OCI-LY1 (cell line): ENCODE data around the gene RHOBTB3.
"Not testable (repeated sequence)": the region's sequence is repeated elsewhere in the genome, so short reads cannot be mapped to it uniquely, and the experiment has no call there.

Source experiments
- H2AFZ ChIP-seq: fragments of 200-600 bp; sonication (generic), shearing (Covaris generic); 2 replicates; pipeline ENCODE4 v1.6.0; 2014; ENCODE audit warnings: antibody characterized with exemption, mild to moderate bottlenecking, low read length
- H3F3A ChIP-seq: fragments of 200-600 bp; sonication (generic), shearing (Covaris generic); 2 replicates; pipeline ENCODE4 v1.6.0; 2014; ENCODE audit warnings: mild to moderate bottlenecking, antibody characterized with exemption, low read length, moderate library complexity; ENCODE audit not compliant: insufficient read depth
- H3K27ac ChIP-seq: fragments of 200-600 bp; sonication (generic); 2 replicates; pipeline ENCODE4 v1.5.1; 2014; ENCODE audit warnings: low read length, mixed run types, mild to moderate bottlenecking, low read depth; ENCODE audit not compliant: poor library complexity, severe bottlenecking
- H3K27me3 ChIP-seq: fragments of 200-600 bp; sonication (generic); 2 replicates; pipeline ENCODE4 v1.6.0; 2014; ENCODE audit warnings: antibody characterized with exemption, mild to moderate bottlenecking, low read length, moderate library complexity; ENCODE audit not compliant: insufficient read depth
- H3K36me3 ChIP-seq: fragments of 200-600 bp; sonication (generic); 2 replicates; pipeline ENCODE4 v1.6.1; 2014; ENCODE audit warnings: mild to moderate bottlenecking, antibody characterized with exemption, low read length, moderate library complexity, mixed read lengths; ENCODE audit not compliant: insufficient read depth
- H3K4me1 ChIP-seq: fragments of 200-600 bp; sonication (generic); 2 replicates; pipeline ENCODE4 v1.5.1; 2014; ENCODE audit warnings: mild to moderate bottlenecking, low read length, moderate library complexity; ENCODE audit not compliant: insufficient read depth, severe bottlenecking
- H3K4me2 ChIP-seq: fragments of 200-600 bp; sonication (generic), shearing (Covaris generic); 2 replicates; pipeline ENCODE4 v1.6.1; 2014; ENCODE audit warnings: low read length
- H3K4me3 ChIP-seq: fragments of 200-600 bp; sonication (generic); 2 replicates; pipeline ENCODE4 v1.5.1; 2014; ENCODE audit warnings: low read length, low read depth, mild to moderate bottlenecking, mixed read lengths; ENCODE audit not compliant: poor library complexity, severe bottlenecking
- H3K79me2 ChIP-seq: fragments of 200-600 bp; shearing (Covaris generic); 2 replicates; pipeline ENCODE4 v1.6.1; 2016; ENCODE audit warnings: mixed run types, low read length, mixed read lengths; ENCODE audit not compliant: insufficient read depth
- H3K9ac ChIP-seq: fragments of 200-600 bp; sonication (generic), shearing (Covaris generic); 2 replicates; pipeline ENCODE4 v1.6.1; 2014; ENCODE audit warnings: mild to moderate bottlenecking, low read length, mixed read lengths
- H3K9me2 ChIP-seq: fragments of 200-600 bp; sonication (generic), shearing (Covaris generic); 2 replicates; pipeline ENCODE4 v1.6.1; 2014; ENCODE audit warnings: low read depth, mild to moderate bottlenecking, low read length, mixed read lengths
- H3K9me3 ChIP-seq: fragments of 200-600 bp; shearing (Covaris generic); 2 replicates; pipeline ENCODE4 v1.6.1; 2014; ENCODE audit warnings: low read length, mixed read lengths
- H4K20me1 ChIP-seq: fragments of 200-600 bp; sonication (generic), shearing (Covaris generic); 2 replicates; pipeline ENCODE4 v1.6.0; 2016; ENCODE audit warnings: mild to moderate bottlenecking, low read length; ENCODE audit not compliant: insufficient read depth
- CTCF ChIP-seq: fragments of 200-600 bp; sonication (generic), shearing (Covaris generic); IDR thresholded peaks from 2 replicates; pipeline ENCODE4 v1.5.1; 2017; ENCODE audit warnings: mild to moderate bottlenecking, antibody characterized with exemption, low read length, moderate library complexity, mixed read lengths
- EZH2 ChIP-seq: fragments of 200-600 bp; sonication (generic), shearing (Covaris generic); IDR thresholded peaks from 2 replicates; pipeline ENCODE4 v1.8.0; 2017; ENCODE audit warnings: borderline replicate concordance, mixed run types, mild to moderate bottlenecking, antibody characterized with exemption, low read length, moderate library complexity, mixed read lengths

The RHOBTB3 gene

GRCh38 chr5:95812074-95812471 lies 80.9 kb downstream of the RHOBTB3 start:
- H3K4me1 ChIP-seq = peaks cover 32% of the 10 kb centered on the region
- no peaks in the 10 kb centered on the region for H3K27me3 ChIP-seq
- H3K4me2 ChIP-seq = no peak overlapping the region
- no peaks in the 10 kb centered on the region for H4K20me1 ChIP-seq
- H2AFZ ChIP-seq = no peak overlapping the region
- no peaks in the 10 kb centered on the region for H3K9me2 ChIP-seq
- H3K36me3 ChIP-seq = peaks cover 10% of the 10 kb centered on the region; the same call in 1 of the 2 replicates
- no peak overlapping the region for H3K9ac ChIP-seq
- TF ChIP-seq EZH2 = no peak
- TF ChIP-seq CTCF = no peak
- no peaks in the 10 kb centered on the region for H3K79me2 ChIP-seq
- no peak overlapping the region for H3K27ac ChIP-seq
- no peak overlapping the region for H3K4me3 ChIP-seq
- no peaks in the 10 kb centered on the region for H3F3A ChIP-seq
- no peaks in the 10 kb centered on the region for H3K9me3 ChIP-seq

DNA sequence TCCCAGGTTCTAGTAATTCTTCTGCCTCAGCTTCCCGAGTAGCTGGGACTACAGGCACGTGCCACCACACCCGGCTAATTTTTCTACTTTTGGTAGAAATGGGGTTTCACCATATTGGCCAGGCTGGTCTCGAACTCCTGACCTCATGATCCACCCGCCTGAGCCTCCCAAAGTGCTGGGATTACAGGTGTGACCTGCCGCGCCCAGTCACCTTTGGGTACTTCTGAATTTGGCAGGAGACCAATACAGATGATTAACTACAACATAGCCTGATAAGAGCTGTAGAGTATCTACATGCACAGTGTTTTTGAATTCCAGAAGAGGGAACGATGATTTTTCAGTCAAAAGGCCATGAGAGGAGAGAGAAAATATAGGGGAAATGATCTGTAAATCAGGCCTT lies 81.9 kb downstream of the RHOBTB3 start:
- not testable (repeated sequence) for H3F3A ChIP-seq, H3K27me3 ChIP-seq, H3K4me3 ChIP-seq, H4K20me1 ChIP-seq, H3K9me3 ChIP-seq, H3K9me2 ChIP-seq, H3K9ac ChIP-seq, H2AFZ ChIP-seq, H3K27ac ChIP-seq, H3K4me2 ChIP-seq, H3K79me2 ChIP-seq
- Histone ChIP-seq H3K36me3 (peaks cover 11% of the 10 kb centered on the region; the same call in 1 of the 2 replicates), H3K4me1 (peaks cover 38% of the 10 kb centered on the region)

DNA sequence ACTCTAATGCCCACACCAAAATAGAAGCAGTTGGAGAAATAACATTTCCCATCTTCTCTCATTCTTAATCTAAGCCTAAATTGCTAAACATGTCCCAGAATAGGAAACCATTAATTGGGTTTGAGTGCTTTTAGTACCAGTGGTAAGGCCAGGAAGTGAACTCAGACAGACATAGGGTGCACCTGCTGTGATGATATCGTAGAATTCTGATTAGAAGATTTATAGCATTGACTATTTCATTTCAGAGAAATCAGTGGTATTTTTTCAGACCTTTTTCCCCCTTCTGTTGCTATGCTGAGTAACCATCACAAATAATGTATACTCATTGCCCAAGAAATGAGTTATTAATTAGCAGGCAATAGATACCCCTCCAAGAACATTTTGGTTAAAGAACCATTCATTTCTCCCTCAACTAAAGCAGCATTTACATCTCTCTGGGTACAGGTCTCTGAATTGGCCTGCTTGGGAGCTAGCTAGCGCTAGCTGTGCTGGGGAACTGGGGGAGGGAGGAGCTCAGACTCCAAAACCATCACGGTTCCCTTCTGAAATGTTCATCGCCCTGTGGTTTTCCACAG lies 84.1 kb downstream of the RHOBTB3 start:
- no peaks in the 10 kb centered on the region for H4K20me1 ChIP-seq
- no peaks in the 10 kb centered on the region for H3K79me2 ChIP-seq
- no peak for TF ChIP-seq EZH2
- no peak for TF ChIP-seq CTCF
- peaks cover 44% of the 10 kb centered on the region for H3K4me1 ChIP-seq
- no peak overlapping the region for H3K4me2 ChIP-seq
- H3K27me3 ChIP-seq = no peaks in the 10 kb centered on the region
- H3K9ac ChIP-seq = no peak overlapping the region
- no peak overlapping the region for H3K27ac ChIP-seq
- H3K36me3 ChIP-seq = peaks cover 11% of the 10 kb centered on the region; the same call in 1 of the 2 replicates
- no peaks in the 10 kb centered on the region for H3F3A ChIP-seq
- H3K9me3 ChIP-seq = no peaks in the 10 kb centered on the region
- no peak overlapping the region for H2AFZ ChIP-seq
- H3K9me2 ChIP-seq = no peaks in the 10 kb centered on the region
- no peak overlapping the region for H3K4me3 ChIP-seq

GRCh38 chr5:95816341-95816740 lies 85.2 kb downstream of the RHOBTB3 start:
- H3K79me2 ChIP-seq = no peaks in the 10 kb centered on the region
- no peak overlapping the region for H3K9ac ChIP-seq
- peaks cover 11% of the 10 kb centered on the region; the same call in 1 of the 2 replicates for H3K36me3 ChIP-seq
- H3F3A ChIP-seq = no peaks in the 10 kb centered on the region
- TF ChIP-seq CTCF = no peak
- TF ChIP-seq EZH2 = no peak
- H4K20me1 ChIP-seq = no peaks in the 10 kb centered on the region
- no peak overlapping the region for H3K4me3 ChIP-seq
- no peaks in the 10 kb centered on the region for H3K27me3 ChIP-seq
- peak overlapping the region; percentile 50 for H3K27ac ChIP-seq
- no peaks in the 10 kb centered on the region for H3K9me2 ChIP-seq
- H3K9me3 ChIP-seq = no peaks in the 10 kb centered on the region
- H3K4me2 ChIP-seq = no peak overlapping the region
- H2AFZ ChIP-seq = no peak overlapping the region
- H3K4me1 ChIP-seq = peaks cover 54% of the 10 kb centered on the region
